Activated B cell treated with CpG ODN at 0.5 μM for 24 hours (primary cell): Measurements from ENCODE around the gene CRACR2B. TPM values are rescaled to one million over a fixed set of nuclear protein-coding genes. Genes with fewer than 3 reads are reported as not detected.
A peak's percentile ranks its signal among the peaks of the same experiment; 100 is the strongest.

Source experiments
- ATAC-seq: fragments of 200-7000 bp; cut with Tn5 transposase; one replicate; pipeline ENCODE4 v1.10.0; 2021; ENCODE audit warnings: low read depth, mild to moderate bottlenecking, moderate library complexity
- CTCF ChIA-PET: fragments of 350-600 bp; sonication (Branson Sonifier 250); formaldehyde crosslinking; loops from one replicate; lab custom pipeline; 2021; ENCODE audit warnings: antibody characterized with exemption; lab: Charles Lee
- POLR2A ChIA-PET: fragments of 350-600 bp; sonication (Branson Sonifier 250); formaldehyde crosslinking; loops from one replicate; lab custom pipeline; 2021; ENCODE audit warnings: antibody characterized with exemption; lab: Charles Lee
- DNase-seq: peaks from one replicate; pipeline ENCODE4 v3.0.0; 2022
- H3K27ac Mint-ChIP-seq: one replicate; pipeline ENCODE4 v1.8.0; 2020; ENCODE audit warnings: mixed read lengths
- H3K27me3 Mint-ChIP-seq: one replicate; pipeline ENCODE4 v1.8.0; 2021; ENCODE audit warnings: mixed read lengths
- H3K36me3 Mint-ChIP-seq: one replicate; pipeline ENCODE4 v1.8.0; 2021; ENCODE audit warnings: low read depth, mixed read lengths
- H3K4me1 Mint-ChIP-seq: one replicate; pipeline ENCODE4 v1.8.0; 2021; ENCODE audit warnings: mixed read lengths
- H3K4me3 Mint-ChIP-seq: one replicate; pipeline ENCODE4 v1.8.0; 2020; ENCODE audit warnings: mild to moderate bottlenecking, mixed read lengths
- H3K9me3 Mint-ChIP-seq: one replicate; pipeline ENCODE4 v1.8.0; 2020; ENCODE audit warnings: mixed read lengths
- CTCF ChIP-seq: fragments of 200-600 bp; IDR thresholded peaks from one replicate; pipeline ENCODE4 v1.8.0; 2022; ENCODE audit warnings: antibody characterized with exemption, mild to moderate bottlenecking
- intact Hi-C: fragments of 100-400 bp; cut with micrococcal nuclease; formaldehyde crosslinking; loops from one replicate; pipeline ENCODE4 v1.15.1; 2024
- total RNA-seq: library from RNA; stranded (reverse); gene quantifications from 2 replicates; pipeline ENCODE4 v1.2.3, GENCODE V29; 2022

CRACR2B gene
- total RNA-seq, 1 donor from 2014 or later = 4.5 TPM

DNA sequence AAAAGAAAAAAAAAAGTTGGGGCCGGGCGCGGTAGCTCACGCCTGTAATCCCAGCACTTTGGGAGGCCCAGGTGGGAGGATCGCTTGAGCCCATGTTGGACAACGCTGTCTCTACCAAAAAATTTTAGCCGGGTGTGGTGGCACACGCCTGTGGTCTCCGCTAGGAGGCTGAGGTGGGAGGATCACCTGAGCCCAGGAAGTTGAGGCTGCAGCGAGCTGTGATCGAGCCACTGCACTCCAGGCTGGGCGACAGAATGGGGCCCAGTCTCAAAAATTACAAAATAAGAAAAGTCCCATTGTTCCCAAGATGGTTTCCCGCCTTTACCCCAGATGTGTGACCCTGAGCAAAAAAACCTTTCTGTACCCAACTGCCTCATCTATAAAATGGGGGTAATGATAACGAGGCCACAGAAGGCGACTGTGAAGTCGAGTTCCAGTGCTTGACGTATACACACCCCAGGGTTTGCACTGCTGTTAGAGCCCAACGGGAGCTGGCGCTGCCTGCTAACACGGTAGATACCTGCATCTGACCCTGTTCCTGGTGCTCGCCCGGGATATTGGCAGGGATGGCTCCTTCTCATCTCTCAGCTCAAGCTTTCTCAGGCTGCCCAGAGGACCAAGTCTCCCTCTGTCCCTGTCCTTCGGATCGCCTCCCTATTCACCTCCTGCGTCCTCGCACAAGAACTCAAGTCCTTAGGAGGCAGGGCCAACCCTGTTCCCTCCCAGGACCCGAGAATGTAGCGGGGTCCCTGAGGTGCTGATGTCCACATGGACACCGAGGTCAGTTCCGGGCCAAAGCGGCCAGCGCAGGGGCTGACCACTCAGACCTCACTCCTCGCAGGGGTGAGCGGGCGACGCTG, 19.1 kb upstream of the CRACR2B start:
- Mint-ChIP-seq H3K9me3 (no peaks in the 10 kb centered on the region), H3K36me3 (peaks cover 37% of the 10 kb centered on the region), H3K4me1 (peaks cover 43% of the 10 kb centered on the region), H3K27me3 (no peaks in the 10 kb centered on the region), H3K27ac (peak overlapping the region; percentile 98), H3K4me3 (peak overlapping the region; percentile 91)
- TF ChIP-seq CTCF = no peak
- ATAC-seq (no peak), DNase-seq (no peak)
- ChIA-PET CTCF (no interaction called here), POLR2A (interaction anchor here (0.8 to 4.8 kb wide), 21 partner anchors 9 to 402 kb away, joined by 3 to 87 read pairs (median 4); partner anchors contain the start of genes CEND1, GATD1, IRF7 and LMNTD2)
- intact Hi-C loops = loop anchor here (1.0 to 2.0 kb wide), 6 partner anchors 11 to 601 kb away; partner anchors contain the start of genes BET1L, POLR2L, RIC8A and RNH1

DNA sequence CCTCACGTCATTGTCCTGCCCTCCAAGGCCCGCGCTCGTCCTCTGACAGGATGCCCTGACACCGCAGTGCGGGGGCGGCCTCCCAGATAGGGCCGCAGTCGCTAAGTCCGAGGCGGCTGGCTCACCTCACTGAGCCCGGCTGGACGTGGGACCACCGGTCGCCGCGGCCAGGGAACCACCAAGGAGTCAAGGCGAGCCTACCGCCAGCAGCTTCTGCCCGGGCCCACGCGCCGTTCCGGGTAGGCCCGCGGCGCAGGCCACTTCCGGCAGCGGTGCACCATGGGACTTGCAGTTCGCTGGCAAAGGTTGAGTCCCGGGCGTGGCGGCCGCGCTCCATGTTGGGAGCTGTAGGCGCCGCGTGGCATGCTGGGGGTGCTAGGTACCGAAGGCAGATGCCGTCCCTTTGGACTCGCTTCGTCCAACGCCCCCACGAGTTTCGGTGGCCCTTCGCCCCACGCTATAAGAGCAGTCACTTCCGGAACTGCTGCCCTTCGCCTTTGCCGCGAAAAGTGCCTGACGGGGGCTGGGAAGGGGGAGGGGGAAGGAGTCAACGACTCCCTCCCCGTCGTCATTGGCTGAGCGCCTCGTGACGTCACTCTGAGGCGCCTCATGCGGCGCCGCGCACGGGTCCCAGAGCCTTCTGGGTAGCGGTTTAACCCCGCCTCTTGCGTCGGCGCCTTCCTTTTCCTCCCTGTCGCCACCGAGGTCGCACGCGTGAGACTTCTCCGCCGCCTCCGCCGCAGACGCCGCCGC, 18.3 kb upstream of the CRACR2B start, which contains the start of gene RPLP2:
RPLP2 (plus strand) TSS at position 681 of the 753 bp plus-strand sequence. CDS start 268 bp downstream, outside the sequence.
- no peaks in the 10 kb centered on the region for H3K9me3 Mint-ChIP-seq
- peak; percentile 82 for ATAC-seq
- peak; percentile 97 for DNase-seq
- POLR2A ChIA-PET = interaction anchor here (0.6 to 4.8 kb wide), 23 partner anchors 10 to 402 kb away, joined by 3 to 87 read pairs (median 4); partner anchors contain the start of genes CEND1, GATD1, IRF7 and LMNTD2
- intact Hi-C loops = loop anchor here (1.0 to 2.0 kb wide), 6 partner anchors 10 to 602 kb away; partner anchors contain the start of genes BET1L, POLR2L, RIC8A and RNH1
- peaks cover 37% of the 10 kb centered on the region for H3K4me1 Mint-ChIP-seq
- peaks cover 39% of the 10 kb centered on the region for H3K36me3 Mint-ChIP-seq
- no peaks in the 10 kb centered on the region for H3K27me3 Mint-ChIP-seq
- CTCF ChIA-PET = no interaction called here
- H3K27ac Mint-ChIP-seq = peak within 1 kb of the TSS; percentile 98
- peak within 1 kb of the TSS; percentile 91 for H3K4me3 Mint-ChIP-seq
- TF ChIP-seq CTCF = no peak

- peak overlapping the region; percentile 98 for H3K27ac Mint-ChIP-seq
- POLR2A ChIA-PET = interaction anchor here (0.6 to 4.8 kb wide), 20 partner anchors 9 to 403 kb away, joined by 3 to 87 read pairs (median 4); partner anchors contain the start of genes CEND1, GATD1, IRF7 and LMNTD2
- H3K9me3 Mint-ChIP-seq = no peaks in the 10 kb centered on the region
- DNase-seq (no peak), ATAC-seq (peak; percentile 2)
- H3K4me3 Mint-ChIP-seq = peak overlapping the region; percentile 91
- no peaks in the 10 kb centered on the region for H3K27me3 Mint-ChIP-seq
- TF ChIP-seq CTCF = no peak
- peaks cover 35% of the 10 kb centered on the region for H3K4me1 Mint-ChIP-seq
- CTCF ChIA-PET = no interaction called here
- intact Hi-C loops = no loop called here
- peaks cover 39% of the 10 kb centered on the region for H3K36me3 Mint-ChIP-seq
Measured at GRCh38 chr11:810040-810567, 17.6 kb upstream of the CRACR2B start.

GRCh38 chr11:811446-812245, 16.1 kb upstream of the CRACR2B start:
- intact Hi-C loops = no loop called here
- no peak for TF ChIP-seq CTCF
- Mint-ChIP-seq H3K36me3 (peaks cover 39% of the 10 kb centered on the region), H3K9me3 (no peaks in the 10 kb centered on the region), H3K27me3 (no peaks in the 10 kb centered on the region), H3K4me3 (peak overlapping the region; percentile 87), H3K27ac (peak overlapping the region; percentile 73), H3K4me1 (peaks cover 33% of the 10 kb centered on the region)
- no peak for ATAC-seq
- POLR2A ChIA-PET = interaction anchor here (0.6 to 1.3 kb wide), 6 partner anchors 8 to 506 kb away, joined by 3 to 19 read pairs (median 4); partner anchors contain the start of genes PNPLA2 and TSPAN4
- CTCF ChIA-PET = no interaction called here
- DNase-seq = no peak
